Measurements from ENCODE around the gene NAP1L1.

Gene NAP1L1

DNA sequence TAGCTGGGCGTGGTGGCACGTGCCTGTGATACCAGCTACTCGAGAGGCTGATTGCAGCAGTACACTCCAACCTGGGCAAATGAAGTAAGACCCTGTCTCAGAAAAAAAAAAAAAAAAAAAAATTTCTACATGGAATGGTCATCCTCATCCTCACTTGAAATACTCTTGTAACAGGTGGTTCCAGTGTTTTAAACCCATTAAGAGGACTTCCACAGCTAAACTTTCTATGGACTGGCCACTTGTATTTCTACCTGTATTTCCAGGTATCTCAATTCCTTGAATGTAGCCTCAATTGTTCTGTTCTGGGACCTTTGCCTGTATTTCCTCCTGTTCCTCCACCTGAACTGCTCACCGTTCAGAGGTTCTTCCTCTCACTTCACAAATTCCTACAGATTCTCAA is 41.1 kb downstream of the NAP1L1 start:
- H3K4me1 ChIP-seq (ENCODE audit: control insufficient read depth, insufficient read depth, low read length, poor library complexity, severe bottlenecking): no peaks in the 10 kb centered on the region
- H3K4me3 ChIP-seq (ENCODE audit: insufficient read depth, low read depth, low read length, poor library complexity, severe bottlenecking): no peak overlapping the region
- no peaks in the 10 kb centered on the region for H3K9me3 ChIP-seq (ENCODE audit: control insufficient read depth, low read length)
- H3K27ac ChIP-seq (ENCODE audit: insufficient read depth, low read length, poor library complexity, severe bottlenecking): no peak overlapping the region
- H3K36me3 ChIP-seq (ENCODE audit: control insufficient read depth, insufficient read depth, low read length): peaks cover 8% of the 10 kb centered on the region
- no peaks in the 10 kb centered on the region for H3K27me3 ChIP-seq (replicated peaks; ENCODE audit: control insufficient read depth, insufficient read depth, low read length, poor library complexity, severe bottlenecking)
- no peak for DNase-seq

DNA sequence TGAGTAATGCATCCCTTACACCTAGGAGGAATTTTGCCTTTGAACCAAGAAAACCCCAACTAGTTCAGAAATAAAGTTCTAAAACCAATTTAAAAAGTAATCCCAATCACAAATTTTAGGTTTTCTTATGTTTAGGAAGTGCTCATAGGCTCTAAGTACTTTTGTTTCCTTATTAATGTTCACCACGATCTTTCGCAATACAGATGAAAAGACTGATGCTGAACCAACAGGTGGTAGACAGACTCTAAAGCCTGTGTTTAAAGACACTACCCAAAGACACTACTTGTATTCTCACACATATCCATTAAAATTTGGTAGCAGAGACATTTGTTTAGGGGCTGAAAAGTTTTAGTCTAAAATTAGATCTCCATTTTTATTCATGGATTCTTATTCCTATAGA is 42.3 kb downstream of the NAP1L1 start:
- Histone ChIP-seq H3K9me3 (ENCODE audit: control insufficient read depth, low read length) (no peaks in the 10 kb centered on the region), H3K27me3 (replicated peaks; ENCODE audit: control insufficient read depth, insufficient read depth, low read length, poor library complexity, severe bottlenecking) (no peaks in the 10 kb centered on the region), H3K27ac (ENCODE audit: insufficient read depth, low read length, poor library complexity, severe bottlenecking) (no peak overlapping the region), H3K4me3 (ENCODE audit: insufficient read depth, low read depth, low read length, poor library complexity, severe bottlenecking) (no peak overlapping the region), H3K36me3 (ENCODE audit: control insufficient read depth, insufficient read depth, low read length) (no peaks in the 10 kb centered on the region), H3K4me1 (ENCODE audit: control insufficient read depth, insufficient read depth, low read length, poor library complexity, severe bottlenecking) (peaks cover 3% of the 10 kb centered on the region)
- DNase-seq: no peak

DNA sequence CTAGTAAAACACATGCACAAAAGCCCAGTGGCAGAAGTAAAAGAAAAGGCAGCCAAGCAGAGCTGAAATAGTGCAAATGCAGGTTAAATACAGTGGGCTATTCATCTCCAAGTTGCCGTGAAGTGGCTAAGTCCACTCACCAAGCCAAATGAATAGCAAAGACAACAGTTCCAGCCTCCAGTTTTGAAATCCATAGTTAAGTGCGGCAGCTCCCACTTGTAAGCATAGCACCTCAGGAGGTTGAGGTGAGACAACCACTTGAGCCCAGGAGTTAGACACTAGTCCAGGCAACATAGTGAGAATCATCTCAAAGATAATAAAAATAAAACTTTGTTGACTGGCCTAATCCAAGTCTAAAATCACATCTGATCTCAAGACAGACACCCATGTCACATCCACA is 43.1 kb downstream of the NAP1L1 start:
- Histone ChIP-seq H3K27me3 (replicated peaks; ENCODE audit: control insufficient read depth, insufficient read depth, low read length, poor library complexity, severe bottlenecking) (no peaks in the 10 kb centered on the region), H3K36me3 (ENCODE audit: control insufficient read depth, insufficient read depth, low read length) (no peaks in the 10 kb centered on the region), H3K4me1 (ENCODE audit: control insufficient read depth, insufficient read depth, low read length, poor library complexity, severe bottlenecking) (peaks cover 3% of the 10 kb centered on the region), H3K4me3 (ENCODE audit: insufficient read depth, low read depth, low read length, poor library complexity, severe bottlenecking) (no peak overlapping the region), H3K9me3 (ENCODE audit: control insufficient read depth, low read length) (no peaks in the 10 kb centered on the region), H3K27ac (ENCODE audit: insufficient read depth, low read length, poor library complexity, severe bottlenecking) (no peak overlapping the region)
- no peak for DNase-seq

DNA sequence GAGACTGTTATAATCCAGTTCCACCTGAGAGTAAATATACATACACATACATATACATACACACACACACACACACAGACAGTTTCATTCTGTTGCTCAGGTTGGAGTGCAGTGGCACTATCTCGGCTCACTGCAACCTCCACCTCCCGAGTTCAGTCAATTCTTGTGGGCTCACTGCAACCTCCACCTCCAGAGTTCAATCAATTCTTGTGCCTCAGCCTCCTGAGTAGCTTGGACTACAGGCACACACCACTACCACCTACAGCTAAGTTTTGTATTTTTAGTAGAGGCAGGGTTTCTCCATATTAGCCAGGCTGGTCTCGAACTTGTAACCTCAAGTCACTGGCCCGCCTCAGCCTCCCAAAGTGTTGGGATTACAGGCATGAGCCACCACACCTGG is 44.0 kb downstream of the NAP1L1 start:
- no peak overlapping the region for H3K27ac ChIP-seq (ENCODE audit: insufficient read depth, low read length, poor library complexity, severe bottlenecking)
- H3K4me3 ChIP-seq (ENCODE audit: insufficient read depth, low read depth, low read length, poor library complexity, severe bottlenecking): no peak overlapping the region
- no peak for DNase-seq
- no peaks in the 10 kb centered on the region for H3K27me3 ChIP-seq (replicated peaks; ENCODE audit: control insufficient read depth, insufficient read depth, low read length, poor library complexity, severe bottlenecking)
- no peaks in the 10 kb centered on the region for H3K36me3 ChIP-seq (ENCODE audit: control insufficient read depth, insufficient read depth, low read length)
- H3K4me1 ChIP-seq (ENCODE audit: control insufficient read depth, insufficient read depth, low read length, poor library complexity, severe bottlenecking): peaks cover 3% of the 10 kb centered on the region
- H3K9me3 ChIP-seq (ENCODE audit: control insufficient read depth, low read length): no peaks in the 10 kb centered on the region

DNA sequence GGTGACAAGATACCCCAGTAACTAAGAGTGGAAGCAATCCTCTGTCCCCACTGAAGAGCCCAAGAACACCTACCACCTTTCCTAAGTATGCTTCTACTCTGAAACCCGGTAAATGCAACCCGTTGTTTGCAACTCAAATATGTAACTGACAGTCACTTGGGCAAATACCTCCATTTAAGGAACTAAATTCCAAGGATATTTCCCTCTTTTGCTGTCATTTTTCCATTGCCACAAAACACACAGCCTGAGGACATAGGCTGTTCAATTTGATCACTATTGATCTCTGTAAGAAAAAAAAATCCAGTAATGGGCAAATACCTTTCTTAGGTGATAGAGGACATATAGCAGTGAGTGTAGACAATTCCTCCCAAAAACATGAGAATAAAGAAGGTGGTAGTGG is 46.3 kb downstream of the NAP1L1 start:
- no peak for DNase-seq
- H3K4me1 ChIP-seq (ENCODE audit: control insufficient read depth, insufficient read depth, low read length, poor library complexity, severe bottlenecking): peaks cover 3% of the 10 kb centered on the region
- H3K27me3 ChIP-seq (replicated peaks; ENCODE audit: control insufficient read depth, insufficient read depth, low read length, poor library complexity, severe bottlenecking): no peaks in the 10 kb centered on the region
- no peaks in the 10 kb centered on the region for H3K36me3 ChIP-seq (ENCODE audit: control insufficient read depth, insufficient read depth, low read length)
- no peak overlapping the region for H3K27ac ChIP-seq (ENCODE audit: insufficient read depth, low read length, poor library complexity, severe bottlenecking)
- no peak overlapping the region for H3K4me3 ChIP-seq (ENCODE audit: insufficient read depth, low read depth, low read length, poor library complexity, severe bottlenecking)
- no peaks in the 10 kb centered on the region for H3K9me3 ChIP-seq (ENCODE audit: control insufficient read depth, low read length)

DNA sequence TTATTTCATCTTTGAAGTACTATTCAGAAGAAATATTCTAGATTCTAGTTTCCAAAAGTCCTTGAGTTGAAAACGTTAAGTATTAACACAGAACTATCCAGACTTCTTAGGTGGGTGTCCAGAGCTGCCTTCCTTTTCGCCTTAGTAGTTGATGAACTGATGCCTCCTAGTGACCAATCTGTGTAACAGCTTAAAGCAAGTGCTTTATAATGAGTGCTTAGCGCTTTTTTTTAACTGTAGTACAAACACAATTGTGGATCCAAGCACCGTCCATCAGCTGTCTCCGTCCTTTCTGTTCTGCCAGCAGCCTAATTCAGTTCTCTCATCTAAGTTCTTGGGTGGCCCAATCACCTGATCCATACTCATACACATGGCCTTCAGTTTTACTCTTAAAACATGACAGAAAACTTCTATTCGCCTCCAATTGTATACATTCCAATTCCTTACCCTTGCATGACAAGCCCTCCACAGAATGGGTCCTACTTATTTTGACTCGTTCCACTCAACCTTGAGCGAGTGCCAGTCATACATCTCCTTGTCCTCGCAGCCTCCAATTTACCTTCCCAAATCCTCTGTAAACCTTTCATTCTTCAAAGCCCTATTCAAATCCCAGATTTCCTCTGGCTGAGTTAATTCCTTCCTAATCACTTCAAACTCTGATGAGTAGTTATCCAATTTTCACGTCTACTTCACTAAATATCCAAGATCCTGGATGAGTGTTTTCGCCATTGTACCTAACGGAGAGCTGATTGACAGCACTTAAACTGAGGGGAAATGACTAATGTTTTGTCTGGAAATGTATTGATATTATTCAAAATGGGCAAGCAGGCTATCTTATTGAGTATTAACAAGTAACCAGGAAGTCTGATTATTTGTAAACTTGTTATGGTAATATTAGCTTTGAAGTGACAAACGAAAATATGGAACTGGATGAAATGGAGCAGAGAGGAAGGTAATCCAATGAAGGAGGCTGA is 47.1 kb downstream of the NAP1L1 start:
- no peaks in the 10 kb centered on the region for H3K27me3 ChIP-seq (replicated peaks; ENCODE audit: control insufficient read depth, insufficient read depth, low read length, poor library complexity, severe bottlenecking)
- no peaks in the 10 kb centered on the region for H3K9me3 ChIP-seq (ENCODE audit: control insufficient read depth, low read length)
- no peak overlapping the region for H3K27ac ChIP-seq (ENCODE audit: insufficient read depth, low read length, poor library complexity, severe bottlenecking)
- H3K36me3 ChIP-seq (ENCODE audit: control insufficient read depth, insufficient read depth, low read length): no peaks in the 10 kb centered on the region
- no peak overlapping the region for H3K4me3 ChIP-seq (ENCODE audit: insufficient read depth, low read depth, low read length, poor library complexity, severe bottlenecking)
- DNase-seq: peak in 1 of 3 donors; percentile 15
- H3K4me1 ChIP-seq (ENCODE audit: control insufficient read depth, insufficient read depth, low read length, poor library complexity, severe bottlenecking): peaks cover 6% of the 10 kb centered on the region

DNA sequence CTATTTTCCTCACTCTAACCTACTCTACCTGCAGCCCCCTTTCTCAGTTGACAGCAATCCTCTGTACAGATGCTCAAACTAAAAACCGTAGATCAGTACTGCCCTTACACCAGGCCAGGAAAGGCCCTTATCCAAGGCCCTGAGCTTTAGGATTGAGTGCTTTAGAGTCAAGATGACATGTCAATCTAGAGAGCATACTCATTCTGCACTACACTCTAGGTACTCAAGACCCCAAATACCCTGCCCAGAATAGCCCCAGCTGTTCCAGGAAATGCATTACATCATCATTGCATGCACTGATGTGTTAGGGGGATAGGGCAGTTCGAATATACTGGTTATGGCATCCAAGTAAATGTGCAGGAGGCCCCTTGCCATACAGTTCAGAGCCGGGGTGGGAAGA is 49.4 kb downstream of the NAP1L1 start:
- Histone ChIP-seq H3K27me3 (replicated peaks; ENCODE audit: control insufficient read depth, insufficient read depth, low read length, poor library complexity, severe bottlenecking) (no peaks in the 10 kb centered on the region), H3K9me3 (ENCODE audit: control insufficient read depth, low read length) (no peaks in the 10 kb centered on the region)

DNA sequence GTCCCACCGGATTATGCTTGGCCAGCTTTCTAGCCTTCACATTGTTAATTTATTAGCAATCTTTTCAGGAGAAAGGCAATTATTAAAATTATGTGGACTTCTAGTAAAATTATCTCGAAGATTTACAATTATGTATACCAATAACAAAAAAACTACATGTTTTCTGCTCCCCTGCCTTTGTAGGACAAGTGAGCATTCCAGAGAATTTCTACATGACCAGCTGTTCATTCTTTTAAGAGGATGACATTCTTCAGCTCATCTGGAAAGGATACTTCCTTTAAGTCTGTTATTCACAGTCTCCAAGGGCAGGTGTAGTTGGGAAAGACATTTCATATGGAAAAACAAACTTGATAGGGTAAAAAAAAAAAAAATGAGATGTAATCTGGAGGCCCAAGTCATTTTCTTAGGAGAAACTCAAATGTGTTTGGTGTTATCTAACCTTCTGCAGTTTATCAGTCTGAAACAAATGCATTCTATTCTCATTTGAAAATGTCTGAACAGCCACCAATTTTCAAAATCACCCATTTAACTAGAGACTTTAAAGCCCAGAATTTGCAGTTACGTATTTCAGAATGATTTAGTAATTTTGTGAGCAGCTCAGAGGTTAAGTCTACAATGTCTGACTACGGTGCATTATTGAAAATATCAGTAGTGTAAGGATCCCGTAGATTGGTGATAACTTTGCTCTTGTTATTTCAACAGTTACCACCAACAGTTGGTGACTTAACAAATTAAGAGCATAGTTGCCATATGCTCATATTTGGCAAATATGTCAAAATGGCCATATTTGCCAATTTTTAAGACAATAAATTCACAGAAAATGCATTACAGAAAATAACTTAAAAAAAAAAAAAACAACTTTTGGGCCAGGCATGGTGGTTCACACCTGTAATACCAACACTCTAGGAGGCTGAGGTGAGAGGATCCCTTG is 51.1 kb downstream of the NAP1L1 start:
- DNase-seq: no peak
- H3K9me3 ChIP-seq (ENCODE audit: control insufficient read depth, low read length): no peaks in the 10 kb centered on the region
- H3K27ac ChIP-seq (ENCODE audit: insufficient read depth, low read length, poor library complexity, severe bottlenecking): no peak overlapping the region
- H3K27me3 ChIP-seq (replicated peaks; ENCODE audit: control insufficient read depth, insufficient read depth, low read length, poor library complexity, severe bottlenecking): no peaks in the 10 kb centered on the region
- no peak overlapping the region for H3K4me3 ChIP-seq (ENCODE audit: insufficient read depth, low read depth, low read length, poor library complexity, severe bottlenecking)
- H3K36me3 ChIP-seq (ENCODE audit: control insufficient read depth, insufficient read depth, low read length): no peaks in the 10 kb centered on the region
- peaks cover 15% of the 10 kb centered on the region for H3K4me1 ChIP-seq (ENCODE audit: control insufficient read depth, insufficient read depth, low read length, poor library complexity, severe bottlenecking)

More for the DNA sequence above, 49.4 kb downstream of the NAP1L1 start:
- Histone ChIP-seq H3K27ac (ENCODE audit: insufficient read depth, low read length, poor library complexity, severe bottlenecking) (no peak overlapping the region), H3K4me1 (ENCODE audit: control insufficient read depth, insufficient read depth, low read length, poor library complexity, severe bottlenecking) (peaks cover 10% of the 10 kb centered on the region), H3K4me3 (ENCODE audit: insufficient read depth, low read depth, low read length, poor library complexity, severe bottlenecking) (no peak overlapping the region), H3K36me3 (ENCODE audit: control insufficient read depth, insufficient read depth, low read length) (no peaks in the 10 kb centered on the region)
- DNase-seq: no peak

DNA sequence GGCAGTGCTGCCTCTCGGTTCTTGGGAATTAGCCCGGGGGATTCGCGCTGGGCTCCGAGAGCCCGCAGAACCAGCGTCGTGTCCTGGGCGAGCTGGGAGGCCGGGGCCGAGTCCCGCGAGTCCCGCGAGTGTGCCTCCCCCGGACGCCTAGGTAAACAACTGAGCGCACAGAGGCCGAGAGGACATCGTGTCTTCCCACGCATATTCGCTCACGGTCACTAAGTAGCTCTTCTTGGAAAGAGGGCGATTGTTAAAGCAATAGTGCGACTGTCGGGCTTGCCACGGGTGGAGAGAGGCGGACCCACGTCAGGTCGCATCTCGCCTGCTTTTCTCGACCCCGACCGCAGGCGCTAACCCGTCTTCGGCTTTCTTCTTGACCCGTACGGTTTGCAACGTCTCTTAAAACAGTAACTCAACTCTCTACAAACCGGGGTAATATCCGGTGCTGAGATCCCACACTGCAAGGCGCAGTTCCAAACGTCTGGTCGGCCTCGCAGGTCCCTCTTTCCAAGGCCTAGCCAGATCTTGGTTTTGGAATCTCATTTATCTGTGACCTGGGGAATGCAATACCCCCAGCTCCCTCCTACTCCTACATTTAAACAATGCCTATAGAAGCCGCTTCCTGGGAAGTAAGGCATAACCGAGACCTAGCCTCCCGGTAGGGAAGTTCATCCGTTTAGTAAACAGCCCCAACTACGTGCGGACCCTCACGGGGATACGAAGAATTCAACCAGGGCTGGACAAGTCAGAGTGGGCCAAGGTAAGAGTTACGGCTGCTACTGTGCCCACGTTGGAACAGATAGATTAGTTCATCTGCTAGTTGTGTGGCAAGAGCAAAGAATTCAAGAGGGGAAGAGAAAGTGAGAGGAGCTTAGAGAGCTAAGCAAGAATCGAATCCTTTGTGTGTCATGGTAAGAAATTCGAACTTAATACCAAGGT is 52.2 kb downstream of the NAP1L1 start:
- peak overlapping the region; percentile 94 for H3K27ac ChIP-seq (ENCODE audit: insufficient read depth, low read length, poor library complexity, severe bottlenecking)
- H3K9me3 ChIP-seq (ENCODE audit: control insufficient read depth, low read length): no peaks in the 10 kb centered on the region
- H3K4me3 ChIP-seq (ENCODE audit: insufficient read depth, low read depth, low read length, poor library complexity, severe bottlenecking): peak overlapping the region; percentile 91
- peaks cover 13% of the 10 kb centered on the region for H3K4me1 ChIP-seq (ENCODE audit: control insufficient read depth, insufficient read depth, low read length, poor library complexity, severe bottlenecking)
- no peak for DNase-seq
- H3K27me3 ChIP-seq (replicated peaks; ENCODE audit: control insufficient read depth, insufficient read depth, low read length, poor library complexity, severe bottlenecking): no peaks in the 10 kb centered on the region
- H3K36me3 ChIP-seq (ENCODE audit: control insufficient read depth, insufficient read depth, low read length): no peaks in the 10 kb centered on the region

Data from effector memory CD4-positive, alpha-beta T cell (primary cell).